H1 (cell line): ENCODE data around the gene OR2T35. TPM values are rescaled to one million over a fixed set of nuclear protein-coding genes. Genes with fewer than 3 reads are reported as not detected.

Source experiments
- CTCF ChIA-PET: fragments of 300-600 bp; sonication (Branson Sonifier 250); formaldehyde crosslinking; loops from one replicate; lab custom pipeline; 2021; ENCODE audit not compliant: partially characterized antibody; lab: Charles Lee
- POLR2A ChIA-PET: fragments of 300-600 bp; sonication (Branson Sonifier 250); formaldehyde crosslinking; loops from one replicate; lab custom pipeline; 2021; ENCODE audit warnings: inconsistent platforms; ENCODE audit not compliant: partially characterized antibody; lab: Charles Lee
- DNase-seq, 2 experiments: peaks; one replicate each; pipeline versions ENCODE4 v3.0.0 to v3.0.0-alpha.2; 2010 to 2022; ENCODE audit warnings: low spot score in 2 of 2, low read depth in 1 of 2, mixed read lengths in 1 of 2
- FAIRE-seq: peaks from 2 replicates; lab custom pipeline; 2011; peaks lifted over from hg19 to GRCh38; lab: Jason Lieb, UNC
- H2AFZ ChIP-seq: 2 replicates; pipeline ENCODE4 v1.8.1; 2012; ENCODE audit warnings: low read length, inconsistent platforms
- H2AK5ac ChIP-seq: 2 replicates; pipeline ENCODE4 v1.6.1; 2013; ENCODE audit warnings: low read depth, low read length
- H2BK120ac ChIP-seq: replicated peaks from 2 replicates; pipeline ENCODE3; 2013; ENCODE audit warnings: low read depth, low read length, inconsistent platforms
- H2BK12ac ChIP-seq: 2 replicates; pipeline ENCODE4 v1.6.1; 2013; ENCODE audit warnings: low read depth, low read length
- H2BK15ac ChIP-seq: 2 replicates; pipeline ENCODE4 v1.6.1; 2013; ENCODE audit warnings: low read length
- H2BK20ac ChIP-seq: 2 replicates; pipeline ENCODE4 v1.6.1; 2013; ENCODE audit warnings: low read length
- H2BK5ac ChIP-seq: 2 replicates; pipeline ENCODE4 v1.6.1; 2013; ENCODE audit warnings: low read depth, low read length
- H3K14ac ChIP-seq: 2 replicates; pipeline ENCODE4 v1.6.1; 2013; ENCODE audit warnings: inconsistent platforms; ENCODE audit not compliant: insufficient read length
- H3K18ac ChIP-seq: 2 replicates; pipeline ENCODE4 v1.6.1; 2013; ENCODE audit warnings: low read length; ENCODE audit errors: extremely low read depth
- H3K23ac ChIP-seq: 2 replicates; pipeline ENCODE4 v1.6.1; 2013; ENCODE audit warnings: inconsistent platforms; ENCODE audit not compliant: insufficient read length
- H3K23me2 ChIP-seq: 2 replicates; pipeline ENCODE4 v1.6.1; 2013; ENCODE audit warnings: low read depth, low read length
- H3K27ac ChIP-seq: 2 replicates; pipeline ENCODE4 v1.6.1; 2011; ENCODE audit warnings: low read depth, low read length, inconsistent platforms
- H3K27me3 ChIP-seq, 4 experiments: replicated peaks in 1 of 4; 1 replicate in 1 of 4; 2 replicates in 3 of 4; pipeline versions ENCODE4 v1.6.1 to v1.8.1; 2011 to 2013; ENCODE audit warnings: low read length in 3 of 4, mild to moderate bottlenecking in 3 of 4, inconsistent platforms in 2 of 4, mixed read lengths in 2 of 4, moderate library complexity in 1 of 4; ENCODE audit not compliant: control insufficient read depth in 3 of 4, insufficient read depth in 3 of 4; ENCODE audit errors: extremely low read depth in 1 of 4
- H3K36me3 ChIP-seq, 4 experiments: 2 replicates each; pipeline versions ENCODE4 v1.6.1 to v1.8.1; 2011 to 2013; ENCODE audit warnings: mild to moderate bottlenecking in 4 of 4, low read length in 3 of 4, moderate library complexity in 2 of 4, control low read depth in 1 of 4, inconsistent platforms in 1 of 4; ENCODE audit not compliant: insufficient read depth in 4 of 4, control insufficient read depth in 2 of 4
- H3K4ac ChIP-seq: replicated peaks from 2 replicates; pipeline ENCODE3; 2013; ENCODE audit warnings: low read length, low read depth, mixed read lengths, inconsistent platforms; ENCODE audit not compliant: insufficient read length
- H3K4me1 ChIP-seq, 4 experiments: replicated peaks in 1 of 4; 1 replicate in 1 of 4; 2 replicates in 3 of 4; pipeline versions ENCODE4 v1.6.1 to v1.8.1; 2011 to 2013; ENCODE audit warnings: low read length in 3 of 4, inconsistent platforms in 2 of 4, mixed read lengths in 1 of 4; ENCODE audit not compliant: insufficient read depth in 4 of 4, control insufficient read depth in 3 of 4
- H3K4me2 ChIP-seq, 2 experiments: 2 replicates each; pipeline versions ENCODE4 v1.6.1 to v1.8.1; 2011 to 2013; ENCODE audit warnings: low read depth in 2 of 2, low read length in 2 of 2, control low read depth in 1 of 2, inconsistent platforms in 1 of 2, mild to moderate bottlenecking in 1 of 2; ENCODE audit not compliant: insufficient read depth in 1 of 2
- H3K4me3 ChIP-seq, 4 experiments: fragments of 200-600, 300-600 bp in 1 of 4; sonication (generic), shearing (Covaris generic), sonication (Bioruptor Twin) in 1 of 4; 2 replicates each; pipeline versions ENCODE4 v1.5.1 to v1.8.1; 2011 to 2016; ENCODE audit warnings: low read length in 4 of 4, low read depth in 3 of 4, control low read depth in 2 of 4, inconsistent platforms in 2 of 4, mild to moderate bottlenecking in 2 of 4, mixed read lengths in 1 of 4, moderate library complexity in 1 of 4; ENCODE audit not compliant: insufficient read depth in 2 of 4; ENCODE audit errors: extremely low read depth in 1 of 4
- H3K56ac ChIP-seq: replicated peaks from 2 replicates; pipeline ENCODE3; 2013; ENCODE audit warnings: low read depth, mild to moderate bottlenecking, mixed read lengths, low read length, inconsistent platforms; ENCODE audit not compliant: insufficient read length
- H3K79me1 ChIP-seq: 2 replicates; pipeline ENCODE4 v1.6.1; 2013; ENCODE audit warnings: low read depth, low read length, control low read depth
- H3K79me2 ChIP-seq, 2 experiments: 2 replicates each; pipeline versions ENCODE4 v1.6.1 to v1.8.1; 2012 to 2013; ENCODE audit warnings: low read length in 2 of 2, mild to moderate bottlenecking in 2 of 2, inconsistent platforms in 1 of 2; ENCODE audit not compliant: insufficient read depth in 2 of 2, control insufficient read depth in 1 of 2
- H3K9ac ChIP-seq, 4 experiments: replicated peaks in 1 of 4; 1 replicate in 1 of 4; 2 replicates in 3 of 4; pipeline versions ENCODE4 v1.6.1 to v1.8.1; 2011 to 2013; ENCODE audit warnings: low read depth in 3 of 4, low read length in 3 of 4, control low read depth in 2 of 4, mild to moderate bottlenecking in 2 of 4, moderate library complexity in 2 of 4, inconsistent platforms in 1 of 4; ENCODE audit errors: extremely low read depth in 1 of 4
- H3K9me3 ChIP-seq, 2 experiments: 2 replicates each; pipeline versions ENCODE4 v1.6.1 to v1.8.1; 2012 to 2013; ENCODE audit warnings: mild to moderate bottlenecking in 2 of 2, moderate library complexity in 2 of 2, control low read depth in 1 of 2, inconsistent platforms in 1 of 2, low read depth in 1 of 2, low read length in 1 of 2, mixed read lengths in 1 of 2; ENCODE audit not compliant: insufficient read depth in 2 of 2
- H4K20me1 ChIP-seq, 2 experiments: replicated peaks in 1 of 2; 2 replicates each; pipeline versions ENCODE3 to v1.8.1; 2011 to 2013; ENCODE audit warnings: inconsistent platforms in 2 of 2, low read length in 2 of 2, mild to moderate bottlenecking in 1 of 2; ENCODE audit not compliant: insufficient read depth in 2 of 2, control insufficient read depth in 1 of 2
- H4K5ac ChIP-seq: 2 replicates; pipeline ENCODE4 v1.6.1; 2013; ENCODE audit warnings: low read length, low read depth, mixed read lengths, inconsistent platforms; ENCODE audit not compliant: insufficient read length
- H4K8ac ChIP-seq: 2 replicates; pipeline ENCODE4 v1.8.0; 2013; ENCODE audit warnings: mild to moderate bottlenecking, moderate library complexity, low read length, inconsistent platforms; ENCODE audit not compliant: insufficient read depth; ENCODE audit errors: extremely low read depth
- H4K91ac ChIP-seq: replicated peaks from 2 replicates; pipeline ENCODE3; 2013; ENCODE audit warnings: low read length, mixed read lengths, inconsistent platforms; ENCODE audit not compliant: insufficient read length
- JUN ChIP-seq: IDR thresholded peaks from 2 replicates; pipeline ENCODE4 v1.6.1; 2011; ENCODE audit warnings: low read depth, mild to moderate bottlenecking, improper control_type of control experiment, low read length
- KDM1A ChIP-seq: fragments of 200-600, 300-600 bp; sonication (generic); IDR thresholded peaks from 2 replicates; pipeline ENCODE4 v1.7.1; 2016; ENCODE audit warnings: mild to moderate bottlenecking, low read length, borderline replicate concordance
- SRF ChIP-seq: IDR thresholded peaks from 2 replicates; pipeline ENCODE4 v1.6.1; 2011; ENCODE audit warnings: mild to moderate bottlenecking, low read depth, low read length, moderate library complexity
- WGBS, 2 experiments: shearing (Covaris generic) in 1 of 2; methylation state at CpG; one replicate each; pipeline versions ENCODE4 v1.1.6 to v1.1.7; 2013 to 2015; ENCODE audit warnings: low lambda C conversion rate in 2 of 2, mixed read lengths in 2 of 2, inconsistent platforms in 1 of 2, low coverage in 1 of 2, missing lambda C conversion rate in 1 of 2; ENCODE audit not compliant: insufficient replicate concordance in 2 of 2, insufficient coverage in 1 of 2, insufficient read length in 1 of 2; ENCODE audit errors: extremely low coverage in 1 of 2, missing lambda C conversion rate in 1 of 2; 5-methylcytosine and 5-hydroxymethylcytosine counted together
- polyA plus RNA-seq, 7 experiments: library from polyadenylated mRNA; depleted of rRNA in 3 of 7; stranded (reverse) in 5 of 7; unstranded in 2 of 7; fragments of >200 nt in 5 of 7; fragments of 200-250 nt in 2 of 7; gene quantifications; 1 replicate in 5 of 7; 2 replicates in 1 of 7; 4 replicates in 1 of 7; pipeline versions ENCODE4 v1.2.1 to v1.2.3, GENCODE V29; 2011 to 2013; ENCODE audit warnings: missing spikeins in 2 of 7, mixed read lengths in 2 of 7
- total RNA-seq: library from RNA; stranded (reverse); fragmentation: NEBNext Ultra II Directional; extraction: Animal tissue kit (Norgen Biotek cat#: 25700); gene quantifications from 2 replicates; pipeline ENCODE4 v1.2.1, GENCODE V29; 2021

OR2T35 gene
- total and polyA plus RNA-seq, 2 of the 8 experiments (the other 6 are each of a cell fraction or from before 2014, with no cell fraction given) = not detected

DNA sequence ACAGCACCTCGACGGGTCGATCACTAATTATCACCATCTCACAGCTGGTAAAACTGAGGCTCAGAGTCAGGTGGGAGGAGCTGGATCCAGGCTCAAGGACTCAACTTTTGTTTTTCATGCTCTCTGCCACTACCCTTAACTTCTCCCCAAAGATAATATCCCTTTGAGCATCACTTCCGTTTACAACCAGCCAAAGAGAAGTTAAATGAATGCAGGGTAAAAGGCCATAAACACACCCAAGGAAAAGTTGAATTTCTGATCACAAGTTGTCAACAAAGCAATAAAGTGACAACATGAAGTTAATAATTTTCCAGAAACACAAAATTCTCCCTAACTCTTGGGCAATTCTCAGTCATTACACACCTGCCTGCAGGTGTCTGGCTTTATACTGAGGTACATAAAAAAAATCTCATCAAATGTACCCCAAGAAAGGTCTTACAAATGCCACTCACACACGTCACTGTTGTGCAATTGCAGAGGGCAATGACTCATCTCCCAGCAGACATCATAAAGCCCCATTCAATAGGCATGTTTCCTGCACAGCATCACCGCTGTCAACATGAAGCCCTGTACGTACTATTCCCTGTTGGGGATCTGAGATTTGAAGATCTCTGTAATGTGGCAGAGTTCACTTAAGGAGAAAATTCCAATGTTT lies 13.6 kb downstream of the OR2T35 start:
- CTCF ChIA-PET = no interaction called here
- Histone ChIP-seq H2BK12ac (no peak overlapping the region), H4K91ac (no peak overlapping the region), H3K79me1 (no peaks in the 10 kb centered on the region), H3K14ac (no peak overlapping the region), H3K4me3 (no peak overlapping the region), H3K27me3 (no peaks in the 10 kb centered on the region), H2BK120ac (no peak overlapping the region), H3K4me1 (no peaks in the 10 kb centered on the region), H3K23ac (no peak overlapping the region), H3K4ac (no peak overlapping the region), H3K23me2 (no peaks in the 10 kb centered on the region), H3K9ac (no peak overlapping the region), H2BK20ac (no peak overlapping the region), H3K36me3 (no peaks in the 10 kb centered on the region), H3K4me2 (no peak overlapping the region), H3K18ac (no peak overlapping the region), H2BK5ac (no peak overlapping the region), H2AFZ (no peak overlapping the region), H3K9me3 (peaks cover 44 to 46% of the 10 kb centered on the region in 2 experiments), H2BK15ac (no peak overlapping the region), H3K56ac (no peak overlapping the region), H3K27ac (no peak overlapping the region), H4K8ac (no peak overlapping the region), H2AK5ac (no peak overlapping the region), H4K20me1 (no peaks in the 10 kb centered on the region), H4K5ac (no peak overlapping the region), H3K79me2 (no peaks in the 10 kb centered on the region)
- 71% methylated on average over 7 of the region's 7 CpGs; no CpG with 5 or more reads in 1 of the 2 experiments for WGBS, 2 experiments
- TF ChIP-seq JUN = no peak
- no peak for TF ChIP-seq SRF
- TF ChIP-seq KDM1A = no peak
- FAIRE-seq (no peak), DNase-seq (no peak)
- POLR2A ChIA-PET = no interaction called here
